ENCODE results near the gene MRPL20.

The MRPL20 gene

GRCh38 chr1:1398677-1399186, 8.4 kb downstream of the MRPL20 start:
- DNase-seq (ENCODE audit: low read depth), result no peak
- no peak for TF ChIP-seq CTCF (IDR thresholded peaks at IDR 0.05; ENCODE audit: control insufficient read depth, extremely low read depth, insufficient read depth)
- H3K4me3 ChIP-seq (ENCODE audit: low read depth, low read length), result peak overlapping the region; percentile 99

GRCh38 chr1:1397839-1398523, 9.1 kb downstream of the MRPL20 start:
- peak overlapping the region; percentile 99 for H3K4me3 ChIP-seq (ENCODE audit: low read depth, low read length)
- TF ChIP-seq CTCF (IDR thresholded peaks at IDR 0.05; ENCODE audit: control insufficient read depth, extremely low read depth, insufficient read depth), result no peak
- no peak for DNase-seq (ENCODE audit: low read depth)

GRCh38 chr1:1395166-1395565, 11.9 kb downstream of the MRPL20 start:
- TF ChIP-seq CTCF (IDR thresholded peaks at IDR 0.05; ENCODE audit: control insufficient read depth, extremely low read depth, insufficient read depth), result no peak
- DNase-seq (ENCODE audit: low read depth), result no peak
- H3K4me3 ChIP-seq (ENCODE audit: low read depth, low read length), result no peak overlapping the region

- no peak overlapping the region for H3K4me3 ChIP-seq (ENCODE audit: low read depth, low read length)
- no peak for TF ChIP-seq CTCF (IDR thresholded peaks at IDR 0.05; ENCODE audit: control insufficient read depth, extremely low read depth, insufficient read depth)
- no peak for DNase-seq (ENCODE audit: low read depth)
Observed at GRCh38 chr1:1394116-1394515, 13.0 kb downstream of the MRPL20 start.

- no peak for TF ChIP-seq CTCF (IDR thresholded peaks at IDR 0.05; ENCODE audit: control insufficient read depth, extremely low read depth, insufficient read depth)
- no peak for DNase-seq (ENCODE audit: low read depth)
- no peak overlapping the region for H3K4me3 ChIP-seq (ENCODE audit: low read depth, low read length)
Observed at GRCh38 chr1:1393428-1393827, 13.7 kb downstream of the MRPL20 start.

DNA sequence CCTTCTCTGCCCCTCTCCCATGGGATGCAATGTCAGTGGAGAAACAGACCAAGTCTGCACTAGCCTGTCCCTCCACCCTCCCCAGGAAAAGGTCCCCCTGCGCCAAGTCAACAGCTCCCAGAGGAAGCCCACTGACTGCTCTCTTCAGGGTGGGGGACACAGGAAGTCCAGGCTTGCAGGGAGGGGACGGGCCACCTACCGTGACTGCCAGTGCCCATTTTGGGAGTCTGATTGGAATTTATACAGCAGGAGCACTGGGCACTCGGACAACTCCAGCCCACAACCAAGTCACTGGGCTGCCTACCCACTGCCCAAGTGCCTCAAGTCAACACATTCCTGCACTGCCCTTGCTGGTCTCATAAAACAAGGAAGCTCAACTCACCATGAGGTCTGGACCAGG, 14.1 kb downstream of the MRPL20 start:
- no peak overlapping the region for H3K4me3 ChIP-seq (ENCODE audit: low read depth, low read length)
- no peak for DNase-seq (ENCODE audit: low read depth)
- TF ChIP-seq CTCF (IDR thresholded peaks at IDR 0.05; ENCODE audit: control insufficient read depth, extremely low read depth, insufficient read depth), result no peak

GRCh38 chr1:1391225-1391624, 15.9 kb downstream of the MRPL20 start:
- TF ChIP-seq CTCF (IDR thresholded peaks at IDR 0.05; ENCODE audit: control insufficient read depth, extremely low read depth, insufficient read depth), result no peak
- DNase-seq (ENCODE audit: low read depth), result no peak
- no peak overlapping the region for H3K4me3 ChIP-seq (ENCODE audit: low read depth, low read length)
